ENCODE data around the gene UBB. TPM values are rescaled to one million over a fixed set of nuclear protein-coding genes. Genes with fewer than 3 reads are reported as not detected.

UBB gene
- total RNA-seq, 1 experiment from 2014 or later = 2,378 TPM

GRCh38 chr17:16425202-16425601, 44.3 kb downstream of the UBB start (continued):
- no peak for TF ChIP-seq JUND (IDR thresholded peaks at IDR 0.05)

- intact Hi-C loops (cut with micrococcal nuclease) = loop anchor here (5.0 kb wide), 1 partner anchor 39 kb away; no protein-coding TSS in a partner anchor
- BruUV-seq (replicated peaks) = no TSS peak
- H3K27me3 ChIP-seq (ENCODE audit: insufficient read depth, low read length) = no peaks in the 10 kb centered on the region
- RAD21 ChIA-PET (ENCODE audit: low non-redundant PET in 1 of 2, low total read pairs in 2 of 2, uncharacterized antibody in 2 of 2, unreplicated experiment in 2 of 2) = no interaction called here
- no peaks in the 10 kb centered on the region for H3K9me3 ChIP-seq (ENCODE audit: control insufficient read depth in 1 of 2, insufficient read depth in 1 of 2, low read depth in 1 of 2, low read length in 2 of 2)
- no peak overlapping the region for H3K4me3 ChIP-seq (replicated peaks in 1 of 2; ENCODE audit: low read depth in 1 of 2, low read length in 2 of 2)
- no peaks in the 10 kb centered on the region for H4K20me1 ChIP-seq (ENCODE audit: insufficient read depth)
- CTCF ChIA-PET = interaction anchor here (1.3 to 2.3 kb wide), 2 partner anchors 11 to 95 kb away, joined by 4 to 16 read pairs; no protein-coding TSS in a partner anchor
- no peak overlapping the region for H3K4me2 ChIP-seq (ENCODE audit: low read length)
- H2AFZ ChIP-seq (ENCODE audit: low read depth, low read length, poor library complexity, severe bottlenecking) = no peak overlapping the region
- TF ChIP-seq SIN3A (IDR thresholded peaks at IDR 0.05; ENCODE audit: low read depth) (no peak), SRF (IDR thresholded peaks at IDR 0.05; ENCODE audit: low read depth) (no peak), POLR2AphosphoS5 (IDR thresholded peaks at IDR 0.05; ENCODE audit: low read depth, low read length) (no peak), EZH2 (IDR thresholded peaks at IDR 0.05) (no peak), RAD21 (IDR thresholded peaks at IDR 0.05; ENCODE audit: low read depth) (no peak)
- no peak overlapping the region for H3K9ac ChIP-seq (ENCODE audit: low read length)
- H3K27ac ChIP-seq (ENCODE audit: low read depth, low read length) = no peak overlapping the region
- ATAC-seq = no peak
- no peaks in the 10 kb centered on the region for H3K36me3 ChIP-seq (ENCODE audit: control insufficient read depth in 1 of 2, insufficient read depth in 2 of 2, low read length in 2 of 2)
- H3K79me2 ChIP-seq (ENCODE audit: insufficient read depth, low read length) = no peaks in the 10 kb centered on the region
- DNase-seq (ENCODE audit: low read depth, low spot score) = no peak
- no peaks in the 10 kb centered on the region for H3K9me2 ChIP-seq (ENCODE audit: insufficient read depth)
- POLR2A ChIA-PET = interaction anchor here (6.8 kb wide), 1 partner anchor 14 kb away, joined by 93 read pairs; no protein-coding TSS in a partner anchor
- H3K4me1 ChIP-seq (ENCODE audit: control insufficient read depth in 1 of 2, insufficient read depth in 2 of 2, low read length in 2 of 2) = peaks cover 3 to 12% of the 10 kb centered on the region in 2 experiments
These were observed 45.1 kb downstream of the UBB start for GRCh38 chr17:16425698-16426659.

GRCh38 chr17:16427020-16427419, 46.1 kb downstream of the UBB start:
- no peaks in the 10 kb centered on the region for H3K9me2 ChIP-seq (ENCODE audit: insufficient read depth)
- ChIA-PET RAD21 (ENCODE audit: low non-redundant PET in 1 of 2, low total read pairs in 2 of 2, uncharacterized antibody in 2 of 2, unreplicated experiment in 2 of 2) (no interaction called here), CTCF (interaction anchor here (1.0 to 4.1 kb wide), 4 partner anchors 8 to 94 kb away, joined by 4 to 52 read pairs (median 16); no protein-coding TSS in a partner anchor), POLR2A (interaction anchor here (1.5 to 6.8 kb wide), 2 partner anchors 13 to 46 kb away, joined by 10 to 93 read pairs; partner anchors contain the start of gene UBB)
- ATAC-seq (no peak), DNase-seq (ENCODE audit: low read depth, low spot score) (no peak)
- no peak overlapping the region for H3K9ac ChIP-seq (ENCODE audit: low read length)
- H3K27me3 ChIP-seq (ENCODE audit: insufficient read depth, low read length) = no peaks in the 10 kb centered on the region
- no peaks in the 10 kb centered on the region for H3K9me3 ChIP-seq (ENCODE audit: control insufficient read depth in 1 of 2, insufficient read depth in 1 of 2, low read depth in 1 of 2, low read length in 2 of 2)
- H3K4me3 ChIP-seq (replicated peaks in 1 of 2; ENCODE audit: low read depth in 1 of 2, low read length in 2 of 2) = no peak overlapping the region
- intact Hi-C loops (cut with micrococcal nuclease) = loop anchor here (5.0 kb wide), 1 partner anchor 40 kb away; no protein-coding TSS in a partner anchor
- H2AFZ ChIP-seq (ENCODE audit: low read depth, low read length, poor library complexity, severe bottlenecking) = no peak overlapping the region
- H3K79me2 ChIP-seq (ENCODE audit: insufficient read depth, low read length) = no peaks in the 10 kb centered on the region
- no peak overlapping the region for H3K4me2 ChIP-seq (ENCODE audit: low read length)
- no peak overlapping the region for H3K27ac ChIP-seq (ENCODE audit: low read depth, low read length)
- H4K20me1 ChIP-seq (ENCODE audit: insufficient read depth) = no peaks in the 10 kb centered on the region
- peaks cover 2 to 10% of the 10 kb centered on the region in 2 experiments; a peak in 3 of 4 replicates for H3K4me1 ChIP-seq (ENCODE audit: control insufficient read depth in 1 of 2, insufficient read depth in 2 of 2, low read length in 2 of 2)
- BruUV-seq (replicated peaks) = no TSS peak
- no peaks in the 10 kb centered on the region for H3K36me3 ChIP-seq (ENCODE audit: control insufficient read depth in 1 of 2, insufficient read depth in 2 of 2, low read length in 2 of 2)
- TF ChIP-seq EZH2phosphoT487 (IDR thresholded peaks at IDR 0.05; ENCODE audit: borderline replicate concordance) = no peak
- no peak for TF ChIP-seq JUND (IDR thresholded peaks at IDR 0.05)
- no peak for TF ChIP-seq CEBPB (IDR thresholded peaks at IDR 0.05; ENCODE audit: low read depth)
- TF ChIP-seq ATF3 (IDR thresholded peaks at IDR 0.05) = no peak
- no peak for TF ChIP-seq ELF1 (IDR thresholded peaks at IDR 0.05; ENCODE audit: borderline replicate concordance, low read depth)
- TF ChIP-seq YY1 (IDR thresholded peaks at IDR 0.05; ENCODE audit: extremely low read depth, insufficient replicate concordance, low read depth, low read length) = no peak
- TF ChIP-seq EGR1 (IDR thresholded peaks at IDR 0.05; ENCODE audit: low read depth) = no peak
- no peak for TF ChIP-seq MAX (IDR thresholded peaks at IDR 0.05)
- no peak for TF ChIP-seq SIN3A (IDR thresholded peaks at IDR 0.05; ENCODE audit: low read depth)
- no peak for TF ChIP-seq SP1 (IDR thresholded peaks at IDR 0.05; ENCODE audit: low read depth)
- no peak for TF ChIP-seq CTCF (IDR thresholded peaks at IDR 0.05 in 2 of 3, conservative IDR thresholded peaks at IDR 0.05 in 1 of 3; ENCODE audit: borderline replicate concordance in 1 of 3, insufficient read depth in 1 of 3, low read depth in 2 of 3, low read length in 2 of 3)
- no peak for TF ChIP-seq RAD21 (IDR thresholded peaks at IDR 0.05; ENCODE audit: low read depth)
